H9 (cell line): ENCODE measurements around the gene FAM13A. TPM values are rescaled to one million over a fixed set of nuclear protein-coding genes. Genes with fewer than 3 reads are reported as not detected.

Experiments used
- DNase-seq: peaks from one replicate; pipeline ENCODE4 v3.0.0-alpha.2; 2017
- H2AFZ ChIP-seq: one replicate; pipeline ENCODE4 v1.6.1; 2013; ENCODE audit warnings: mild to moderate bottlenecking, low read length, control low read depth, moderate library complexity
- H2AK5ac ChIP-seq: 2 replicates; pipeline ENCODE4 v1.6.1; 2013; ENCODE audit warnings: low read length, control low read depth, mixed read lengths; ENCODE audit not compliant: insufficient read length
- H2BK120ac ChIP-seq: one replicate; pipeline ENCODE4 v1.6.1; 2013; ENCODE audit warnings: low read depth, mild to moderate bottlenecking, low read length, control low read depth, inconsistent platforms; ENCODE audit not compliant: poor library complexity, severe bottlenecking
- H2BK12ac ChIP-seq: 2 replicates; pipeline ENCODE4 v1.6.1; 2013; ENCODE audit warnings: low read length, control low read depth, mixed read lengths, low read depth; ENCODE audit not compliant: insufficient read length
- H2BK15ac ChIP-seq: 2 replicates; pipeline ENCODE4 v1.6.1; 2013; ENCODE audit warnings: low read depth, low read length, control low read depth
- H2BK20ac ChIP-seq: one replicate; pipeline ENCODE4 v1.6.1; 2013; ENCODE audit warnings: low read depth, mild to moderate bottlenecking, low read length, control low read depth, inconsistent platforms; ENCODE audit not compliant: poor library complexity, severe bottlenecking
- H2BK5ac ChIP-seq: 2 replicates; pipeline ENCODE4 v1.6.1; 2013; ENCODE audit warnings: low read length, control low read depth, mixed read lengths; ENCODE audit not compliant: insufficient read length
- H3K14ac ChIP-seq: 2 replicates; pipeline ENCODE4 v1.6.1; 2013; ENCODE audit warnings: low read length, control low read depth; ENCODE audit not compliant: insufficient read depth
- H3K18ac ChIP-seq: 2 replicates; pipeline ENCODE4 v1.6.1; 2013; ENCODE audit warnings: low read depth, mild to moderate bottlenecking, mixed read lengths, low read length, control low read depth; ENCODE audit not compliant: insufficient read length
- H3K23ac ChIP-seq: 2 replicates; pipeline ENCODE4 v1.6.1; 2013; ENCODE audit warnings: low read length, control low read depth, mixed read lengths, low read depth; ENCODE audit not compliant: insufficient read length
- H3K23me2 ChIP-seq: 2 replicates; pipeline ENCODE4 v1.6.1; 2013; ENCODE audit warnings: low read depth, mild to moderate bottlenecking, mixed read lengths, low read length, control low read depth; ENCODE audit not compliant: insufficient read length, poor library complexity, severe bottlenecking
- H3K27ac ChIP-seq: 2 replicates; pipeline ENCODE4 v1.5.1; 2013; ENCODE audit warnings: low read length, control low read depth, mixed read lengths, low read depth; ENCODE audit not compliant: insufficient read length
- H3K27me3 ChIP-seq: 2 replicates; pipeline ENCODE4 v1.6.1; 2013; ENCODE audit warnings: low read length, control low read depth, inconsistent platforms; ENCODE audit not compliant: insufficient read depth
- H3K4ac ChIP-seq: 2 replicates; pipeline ENCODE4 v1.6.1; 2013; ENCODE audit warnings: low read depth, mild to moderate bottlenecking, control low read depth, inconsistent platforms, low read length, moderate library complexity
- H3K4me1 ChIP-seq: 2 replicates; pipeline ENCODE4 v1.6.1; 2013; ENCODE audit warnings: low read length, control low read depth, inconsistent platforms; ENCODE audit not compliant: insufficient read depth
- H3K4me2 ChIP-seq: 2 replicates; pipeline ENCODE4 v1.6.1; 2013; ENCODE audit warnings: low read length, control low read depth, mixed read lengths; ENCODE audit not compliant: insufficient read length, insufficient read depth
- H3K56ac ChIP-seq: 2 replicates; pipeline ENCODE4 v1.6.1; 2013; ENCODE audit warnings: low read depth, mild to moderate bottlenecking, mixed read lengths, low read length, control low read depth; ENCODE audit not compliant: insufficient read length
- H3K79me1 ChIP-seq: 2 replicates; pipeline ENCODE4 v1.6.1; 2013; ENCODE audit warnings: low read depth, mild to moderate bottlenecking, moderate library complexity, low read length, control low read depth, inconsistent platforms; ENCODE audit not compliant: insufficient read depth, poor library complexity, severe bottlenecking
- H3K79me2 ChIP-seq: 2 replicates; pipeline ENCODE4 v1.6.1; 2013; ENCODE audit warnings: low read length, control low read depth, inconsistent platforms; ENCODE audit not compliant: insufficient read depth
- H3K9ac ChIP-seq: 2 replicates; pipeline ENCODE4 v1.6.1; 2013; ENCODE audit warnings: low read length, control low read depth, mixed read lengths; ENCODE audit not compliant: insufficient read length; ENCODE audit errors: extremely low read depth
- H3K9me3 ChIP-seq: one replicate; pipeline ENCODE4 v1.6.1; 2013; ENCODE audit warnings: low read depth, low read length, inconsistent platforms; ENCODE audit not compliant: control insufficient read depth
- H3T11ph ChIP-seq: one replicate; pipeline ENCODE4 v1.6.1; 2013; ENCODE audit warnings: mild to moderate bottlenecking, low read length, control low read depth, inconsistent platforms
- H4K20me1 ChIP-seq: one replicate; pipeline ENCODE4 v1.6.1; 2013; ENCODE audit not compliant: control insufficient read depth, insufficient read length, insufficient read depth
- H4K5ac ChIP-seq: 2 replicates; pipeline ENCODE4 v1.6.1; 2013; ENCODE audit warnings: low read depth, mild to moderate bottlenecking, mixed read lengths, low read length, control low read depth; ENCODE audit not compliant: insufficient read length
- H4K8ac ChIP-seq: replicated peaks from 2 replicates; pipeline ENCODE4 v1.6.1; 2013; ENCODE audit warnings: low read length, control low read depth, mixed read lengths, low read depth; ENCODE audit not compliant: insufficient read length
- H4K91ac ChIP-seq: 2 replicates; pipeline ENCODE4 v1.6.1; 2013; ENCODE audit warnings: low read depth, mild to moderate bottlenecking, moderate library complexity, mixed read lengths, low read length, control low read depth; ENCODE audit not compliant: insufficient read length
- H3K27ac Mint-ChIP-seq, 3 experiments: 2 replicates in 2 of 3; 3 replicates in 1 of 3; pipeline ENCODE4 v1.8.0; 2020 to 2021; ENCODE audit warnings: mixed read lengths in 3 of 3, mild to moderate bottlenecking in 1 of 3, moderate library complexity in 1 of 3
- H3K27me3 Mint-ChIP-seq: 2 replicates; pipeline ENCODE4 v1.8.0; 2021; ENCODE audit warnings: low read depth, mild to moderate bottlenecking, moderate library complexity, mixed read lengths
- H3K36me3 Mint-ChIP-seq, 3 experiments: 2 replicates in 2 of 3; 3 replicates in 1 of 3; pipeline ENCODE4 v1.8.0; 2020 to 2021; ENCODE audit warnings: low read depth in 3 of 3, mixed read lengths in 3 of 3; ENCODE audit not compliant: insufficient read depth in 1 of 3
- H3K4me1 Mint-ChIP-seq, 2 experiments: 2 replicates each; pipeline ENCODE4 v1.8.0; 2020; ENCODE audit warnings: mixed read lengths in 2 of 2
- H3K4me3 Mint-ChIP-seq, 2 experiments: 2 replicates in 1 of 2; 3 replicates in 1 of 2; pipeline ENCODE4 v1.8.0; 2020 to 2021; ENCODE audit warnings: mild to moderate bottlenecking in 2 of 2, mixed read lengths in 2 of 2, moderate library complexity in 1 of 2
- H3K9me3 Mint-ChIP-seq, 2 experiments: 2 replicates in 1 of 2; 3 replicates in 1 of 2; pipeline ENCODE4 v1.8.0; 2020; ENCODE audit warnings: mild to moderate bottlenecking in 2 of 2, mixed read lengths in 2 of 2, moderate library complexity in 1 of 2
- WGBS: extraction: QIAGEN DNeasy Blood & Tissue Kit; methylation state at CpG from one replicate; pipeline ENCODE4 v1.1.7; 2013; ENCODE audit warnings: missing lambda C conversion rate, low lambda C conversion rate, mixed read lengths; ENCODE audit not compliant: insufficient read length; ENCODE audit errors: extremely low coverage; 5-methylcytosine and 5-hydroxymethylcytosine counted together
- total RNA-seq: library from RNA; stranded (reverse); gene quantifications from 2 replicates; pipeline ENCODE4 v1.2.1, GENCODE V29; 2021
- TF ChIP-seq, protein P1 (sequence below): fragments of 200-600 bp; sonication (generic); conservative IDR thresholded peaks from 3 replicates; pipeline ENCODE4 v1.8.0; 2021; ENCODE audit warnings: antibody characterized with exemption, mild to moderate bottlenecking

FAM13A gene
- total RNA-seq, 1 experiment from 2014 or later: 12.7 TPM

DNA sequence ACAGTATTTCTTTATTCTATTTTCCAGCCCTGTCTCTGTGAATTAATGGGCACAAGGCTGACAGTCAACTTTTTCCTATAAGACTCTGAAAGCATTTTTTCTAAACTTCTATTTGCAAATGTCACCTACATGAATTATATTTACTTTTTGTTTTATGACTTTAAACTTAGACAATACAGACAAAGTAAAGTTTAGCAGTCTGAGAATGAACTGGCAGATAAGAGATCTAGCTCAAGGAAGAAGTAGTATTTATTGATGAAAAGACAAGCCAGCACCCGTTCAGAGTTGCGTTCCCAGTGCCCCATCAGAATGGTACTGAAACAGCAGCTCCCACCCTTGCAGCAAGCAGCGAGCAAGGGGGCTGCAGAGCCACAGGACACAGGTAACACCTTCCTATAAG lies 148.5 kb downstream of the FAM13A start:
- Histone ChIP-seq H3K56ac (no peak overlapping the region), H2BK5ac (no peak overlapping the region), H3K27ac (no peak overlapping the region), H3K79me2 (no peaks in the 10 kb centered on the region), H3K4ac (no peak overlapping the region), H3K18ac (no peak overlapping the region), H2BK120ac (no peak overlapping the region), H3K9ac (no peak overlapping the region), H3T11ph (no peak overlapping the region), H3K27me3 (no peaks in the 10 kb centered on the region), H3K4me1 (no peaks in the 10 kb centered on the region), H4K91ac (no peak overlapping the region), H2AFZ (no peak overlapping the region), H4K8ac (no peak overlapping the region), H4K20me1 (no peaks in the 10 kb centered on the region), H2AK5ac (no peak overlapping the region), H3K79me1 (no peaks in the 10 kb centered on the region), H3K9me3 (no peaks in the 10 kb centered on the region), H2BK20ac (no peak overlapping the region), H3K23ac (no peak overlapping the region), H3K4me2 (no peak overlapping the region), H2BK15ac (no peak overlapping the region), H3K14ac (no peak overlapping the region), H3K23me2 (no peaks in the 10 kb centered on the region), H2BK12ac (no peak overlapping the region), H4K5ac (no peak overlapping the region)
- H3K27ac Mint-ChIP-seq: no peak overlapping the region; a peak in 1 of 7 replicates
- no peaks in the 10 kb centered on the region for H3K27me3 Mint-ChIP-seq
- peaks cover 14 to 20% (median 19%) of the 10 kb centered on the region in 3 experiments; a peak in 6 of 7 replicates for H3K36me3 Mint-ChIP-seq
- TF ChIP-seq, protein P1, sequence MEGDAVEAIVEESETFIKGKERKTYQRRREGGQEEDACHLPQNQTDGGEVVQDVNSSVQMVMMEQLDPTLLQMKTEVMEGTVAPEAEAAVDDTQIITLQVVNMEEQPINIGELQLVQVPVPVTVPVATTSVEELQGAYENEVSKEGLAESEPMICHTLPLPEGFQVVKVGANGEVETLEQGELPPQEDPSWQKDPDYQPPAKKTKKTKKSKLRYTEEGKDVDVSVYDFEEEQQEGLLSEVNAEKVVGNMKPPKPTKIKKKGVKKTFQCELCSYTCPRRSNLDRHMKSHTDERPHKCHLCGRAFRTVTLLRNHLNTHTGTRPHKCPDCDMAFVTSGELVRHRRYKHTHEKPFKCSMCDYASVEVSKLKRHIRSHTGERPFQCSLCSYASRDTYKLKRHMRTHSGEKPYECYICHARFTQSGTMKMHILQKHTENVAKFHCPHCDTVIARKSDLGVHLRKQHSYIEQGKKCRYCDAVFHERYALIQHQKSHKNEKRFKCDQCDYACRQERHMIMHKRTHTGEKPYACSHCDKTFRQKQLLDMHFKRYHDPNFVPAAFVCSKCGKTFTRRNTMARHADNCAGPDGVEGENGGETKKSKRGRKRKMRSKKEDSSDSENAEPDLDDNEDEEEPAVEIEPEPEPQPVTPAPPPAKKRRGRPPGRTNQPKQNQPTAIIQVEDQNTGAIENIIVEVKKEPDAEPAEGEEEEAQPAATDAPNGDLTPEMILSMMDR: no peak
- no CpG with 5 or more reads among the region's 3 CpGs for WGBS
- no peaks in the 10 kb centered on the region for H3K4me1 Mint-ChIP-seq
- DNase-seq: no peak
- peaks cover 4 to 7% of the 10 kb centered on the region in 2 experiments; a peak in 2 of 5 replicates for H3K9me3 Mint-ChIP-seq
- no peak overlapping the region for H3K4me3 Mint-ChIP-seq
